Esophagus muscularis mucosa (tissue), 4 donors: ENCODE data around the gene ASNSD1.

Source experiments
- EP300 ChIP-seq: sonication (generic); formaldehyde crosslinking; IDR thresholded peaks from one replicate; pipeline ENCODE4 v1.6.1; 2017; ENCODE audit warnings: antibody characterized with exemption
- POLR2A ChIP-seq: fragments of 450-650 bp; IDR thresholded peaks from one replicate; pipeline ENCODE4 v1.6.1; 2017; ENCODE audit warnings: antibody characterized with exemption, moderate library complexity, mild to moderate bottlenecking, low read depth
- TF ChIP-seq, protein P1 (sequence below), 3 experiments: fragments of 200-600 bp in 2 of 3; fragments of 450-650 bp in 1 of 3; sonication (generic) in 2 of 3; IDR thresholded peaks; one replicate each; pipeline ENCODE4 v1.5.1; 2017 to 2019; ENCODE audit warnings: antibody characterized with exemption in 3 of 3, mild to moderate bottlenecking in 2 of 3, moderate library complexity in 1 of 3

DNA sequence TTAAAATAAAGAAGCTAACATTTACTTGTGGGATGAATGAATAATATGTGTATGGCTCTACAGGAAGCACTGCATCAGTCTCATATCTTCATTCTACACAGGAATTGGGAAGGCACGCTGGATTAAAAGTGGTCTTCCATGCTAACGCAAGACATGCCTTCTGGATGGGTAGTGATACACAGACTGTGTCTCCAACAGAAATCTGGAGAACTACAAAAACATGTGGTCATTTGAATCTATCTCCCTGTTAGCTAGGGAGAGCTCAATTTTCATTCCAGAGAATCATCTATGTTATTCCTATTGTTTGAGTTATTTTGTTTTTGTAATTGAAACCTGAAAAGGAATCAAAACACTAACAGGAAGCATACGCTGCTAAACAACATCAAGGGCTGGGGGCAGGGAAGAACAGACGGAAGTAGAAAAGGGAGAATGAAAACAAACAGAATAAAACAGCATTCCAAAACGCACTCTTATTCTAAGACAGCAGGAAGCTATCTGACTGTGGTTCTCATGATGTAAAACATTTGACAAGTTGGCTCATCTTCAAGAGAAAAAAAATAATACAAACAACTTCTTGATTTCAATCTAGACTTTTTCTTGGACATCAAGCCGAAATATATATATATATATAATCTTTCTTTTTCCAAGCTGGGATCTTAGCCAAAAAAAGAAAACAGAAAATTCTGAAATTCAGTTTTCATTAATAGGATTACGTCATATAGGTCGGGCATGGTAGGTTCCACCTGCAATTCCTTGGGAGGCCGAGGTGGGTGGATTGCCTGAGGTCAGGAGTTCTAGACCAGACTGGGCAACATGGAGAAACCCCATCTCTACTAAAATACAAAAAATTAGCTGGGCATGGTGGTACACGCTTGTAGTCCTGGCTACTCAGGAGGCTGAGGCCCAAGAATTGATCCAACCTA, 31.5 kb upstream of the ASNSD1 start:
- TF ChIP-seq POLR2A (no peak), EP300 (no peak)
- TF ChIP-seq, protein P1, sequence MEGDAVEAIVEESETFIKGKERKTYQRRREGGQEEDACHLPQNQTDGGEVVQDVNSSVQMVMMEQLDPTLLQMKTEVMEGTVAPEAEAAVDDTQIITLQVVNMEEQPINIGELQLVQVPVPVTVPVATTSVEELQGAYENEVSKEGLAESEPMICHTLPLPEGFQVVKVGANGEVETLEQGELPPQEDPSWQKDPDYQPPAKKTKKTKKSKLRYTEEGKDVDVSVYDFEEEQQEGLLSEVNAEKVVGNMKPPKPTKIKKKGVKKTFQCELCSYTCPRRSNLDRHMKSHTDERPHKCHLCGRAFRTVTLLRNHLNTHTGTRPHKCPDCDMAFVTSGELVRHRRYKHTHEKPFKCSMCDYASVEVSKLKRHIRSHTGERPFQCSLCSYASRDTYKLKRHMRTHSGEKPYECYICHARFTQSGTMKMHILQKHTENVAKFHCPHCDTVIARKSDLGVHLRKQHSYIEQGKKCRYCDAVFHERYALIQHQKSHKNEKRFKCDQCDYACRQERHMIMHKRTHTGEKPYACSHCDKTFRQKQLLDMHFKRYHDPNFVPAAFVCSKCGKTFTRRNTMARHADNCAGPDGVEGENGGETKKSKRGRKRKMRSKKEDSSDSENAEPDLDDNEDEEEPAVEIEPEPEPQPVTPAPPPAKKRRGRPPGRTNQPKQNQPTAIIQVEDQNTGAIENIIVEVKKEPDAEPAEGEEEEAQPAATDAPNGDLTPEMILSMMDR (IDR thresholded peaks at IDR 0.05): no peak
